Adipose tissue (tissue), 3 donors: ENCODE results near the gene EME1. TPM values are rescaled to one million over a fixed set of nuclear protein-coding genes. Genes with fewer than 3 reads are reported as not detected.
A peak's percentile ranks its signal among the peaks of the same experiment; 100 is the strongest.
"Not testable (repeated sequence)": the region's sequence is repeated elsewhere in the genome, so short reads cannot be mapped to it uniquely, and the experiment has no call there.

Source experiments
- H3K27ac ChIP-seq: one replicate; pipeline ENCODE4 v1.5.1; 2013; ENCODE audit warnings: low read depth, low read length
- WGBS, 3 donors: extraction: QIAGEN DNeasy Blood & Tissue Kit; methylation state at CpG; one replicate each; pipeline ENCODE4 v1.1.7; 2013; 5-methylcytosine and 5-hydroxymethylcytosine counted together
- polyA plus RNA-seq, 3 donors: library from polyadenylated mRNA; stranded (reverse); fragments of 200-250 nt; gene quantifications; one replicate each; pipeline ENCODE4 v1.2.3, GENCODE V29; 2013
- donor health status: healthy with polysubstance abuse.
- donor health status: Bipolar disorder and iron deficiency.
- donor health status: healthy.

Gene EME1
- polyA plus RNA-seq, 3 donors, result 0.16 to 0.25 (median 0.22) TPM

DNA sequence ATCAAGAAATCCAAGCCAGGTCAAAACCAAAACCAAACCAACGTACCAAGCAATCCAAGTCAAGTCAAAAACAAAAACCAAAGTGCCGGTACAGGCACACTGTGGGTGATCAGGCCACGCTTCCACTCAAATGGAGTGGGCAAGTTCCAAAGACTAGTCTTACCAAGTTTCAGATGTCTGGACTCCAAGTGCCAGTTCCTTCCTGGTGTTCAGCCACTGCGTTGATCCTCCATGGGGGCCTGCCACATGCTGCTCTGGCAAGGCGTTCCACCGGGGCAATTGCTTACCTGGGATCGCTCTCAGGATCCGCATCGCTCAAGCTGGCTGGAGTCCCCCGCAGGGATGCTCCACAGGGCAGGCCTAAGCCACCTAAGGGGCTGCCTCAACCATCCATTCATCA, 46.5 kb downstream of the EME1 start:
- not testable (repeated sequence) for H3K27ac ChIP-seq
- WGBS, 3 donors, result 97 to 99% (median 98%) methylated on average over 10 of the region's 10 CpGs

DNA sequence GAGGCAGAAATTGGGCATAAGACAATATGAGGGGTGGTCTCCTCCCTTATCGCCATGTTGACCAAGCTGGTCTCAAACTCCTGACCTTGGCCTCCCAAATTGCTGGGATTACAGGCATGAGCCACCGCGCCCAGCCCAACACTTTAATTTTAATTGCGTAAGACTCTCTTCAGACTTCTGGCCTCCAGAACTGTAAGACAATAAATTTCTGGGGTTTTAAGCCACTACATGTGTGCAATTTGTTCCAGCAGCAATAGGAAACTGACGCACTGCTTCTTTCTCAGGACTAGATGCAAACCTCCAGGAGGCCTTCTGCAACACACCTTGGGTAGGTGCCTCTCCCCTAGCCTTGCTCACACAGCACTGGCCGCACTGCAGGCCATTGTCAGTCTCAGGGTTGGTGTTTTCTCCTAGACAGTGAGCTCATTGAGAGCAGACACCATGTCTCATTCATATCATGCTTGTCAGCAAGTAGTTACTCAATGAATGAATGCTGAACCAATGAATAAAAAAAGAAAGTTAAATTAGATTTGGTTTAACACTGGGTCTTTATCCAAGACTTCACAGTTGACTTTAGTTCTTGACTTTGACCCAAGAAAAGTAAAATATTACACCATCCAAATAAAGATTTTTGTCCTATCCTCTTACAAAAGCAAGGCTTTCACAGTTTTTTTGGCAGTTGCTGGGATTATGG, 47.5 kb downstream of the EME1 start:
- H3K27ac ChIP-seq, result no peak overlapping the region
- WGBS, 3 donors, result 70 to 87% (median 80%) methylated on average over 6 of the region's 6 CpGs

DNA sequence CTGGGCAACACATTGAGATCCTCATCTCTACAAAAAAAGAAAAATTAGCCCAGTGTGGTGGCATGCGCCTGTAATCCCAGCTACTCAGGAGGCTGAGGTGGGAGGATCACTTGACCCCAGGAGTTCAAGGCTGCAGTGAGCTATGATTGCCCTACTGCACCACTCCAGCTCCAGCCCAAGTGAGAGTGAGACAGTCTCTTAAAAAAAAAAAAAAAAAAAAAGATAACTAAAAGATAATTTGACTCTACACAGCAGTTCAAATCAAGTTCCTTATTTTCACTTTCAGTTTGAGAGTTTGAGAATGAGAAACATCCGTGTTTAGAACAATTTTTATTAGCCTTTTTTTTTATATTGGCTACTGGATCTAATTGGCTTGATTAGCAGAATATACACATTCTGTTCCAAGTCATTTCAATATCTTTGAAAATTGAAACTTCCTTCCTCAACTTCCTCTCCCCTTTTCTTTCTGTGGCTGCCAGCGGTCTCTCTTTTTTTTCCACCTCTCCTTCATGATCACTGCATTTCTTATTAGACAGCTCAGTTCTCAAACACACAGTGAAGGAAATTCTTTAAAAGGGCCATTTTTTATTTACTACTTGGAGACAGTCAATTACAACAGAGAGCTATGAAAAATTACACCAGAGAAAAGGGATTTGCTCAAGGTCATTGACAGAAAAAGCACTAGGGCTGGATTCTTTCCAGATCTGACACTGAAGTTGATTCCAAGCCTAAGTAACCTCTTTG, 48.5 kb downstream of the EME1 start:
- H3K27ac ChIP-seq, result no peak overlapping the region
- 28 to 33% (median 30%) methylated on average over 3 of the region's 3 CpGs for WGBS, 3 donors

DNA sequence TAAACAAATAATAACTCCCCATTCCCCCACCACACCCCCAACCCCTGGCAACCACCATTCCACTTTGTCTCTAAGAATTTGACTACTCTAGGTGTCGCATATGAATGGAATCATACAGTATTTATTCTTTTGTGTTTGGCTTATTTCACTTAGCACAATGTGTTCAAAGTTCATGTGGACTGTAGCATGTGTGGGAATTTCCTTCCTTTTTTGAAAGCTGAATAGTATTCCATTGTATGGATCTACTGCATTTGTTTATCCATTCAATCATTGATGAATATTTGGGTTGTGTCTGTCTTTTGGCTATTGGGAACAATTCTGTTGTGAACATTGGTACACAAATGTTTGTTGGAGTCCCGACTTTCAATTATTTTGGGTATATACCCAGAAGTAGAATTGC, 49.7 kb downstream of the EME1 start:
- WGBS, 3 donors, result 75 to 96% (median 89%) methylated on average over 2 of the region's 2 CpGs
- no peak overlapping the region for H3K27ac ChIP-seq

DNA sequence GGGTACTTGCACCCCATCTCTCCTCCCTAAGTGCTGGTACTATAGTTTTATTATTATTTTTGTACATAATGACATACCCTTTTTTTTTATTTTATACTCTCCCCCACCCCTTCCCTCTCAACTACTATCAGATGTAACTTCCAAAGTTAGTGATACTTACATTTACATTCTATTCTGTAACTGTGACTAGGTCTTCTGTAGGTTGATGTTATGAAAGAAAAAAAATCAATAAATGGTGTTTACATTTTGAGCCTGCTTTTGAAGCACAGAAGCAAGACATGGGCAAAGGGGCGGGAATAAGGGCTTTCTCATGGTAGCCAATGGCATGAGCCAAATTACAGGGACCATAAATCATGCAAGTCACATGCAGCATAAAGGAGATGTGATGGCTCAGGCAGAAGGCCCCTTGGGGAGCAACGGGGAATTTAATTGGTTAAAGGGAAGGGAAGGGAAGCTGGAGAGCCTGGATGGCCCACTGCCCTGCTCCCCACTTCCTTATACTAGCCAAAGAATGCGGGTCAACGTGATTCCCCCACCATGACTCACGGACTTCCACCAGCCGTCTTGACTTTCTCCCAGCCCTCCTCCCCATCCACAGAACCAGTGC, 50.6 kb downstream of the EME1 start:
- WGBS, 3 donors, result 31 to 35% (median 33%) methylated on average over 6 of the region's 6 CpGs
- no peak overlapping the region for H3K27ac ChIP-seq

DNA sequence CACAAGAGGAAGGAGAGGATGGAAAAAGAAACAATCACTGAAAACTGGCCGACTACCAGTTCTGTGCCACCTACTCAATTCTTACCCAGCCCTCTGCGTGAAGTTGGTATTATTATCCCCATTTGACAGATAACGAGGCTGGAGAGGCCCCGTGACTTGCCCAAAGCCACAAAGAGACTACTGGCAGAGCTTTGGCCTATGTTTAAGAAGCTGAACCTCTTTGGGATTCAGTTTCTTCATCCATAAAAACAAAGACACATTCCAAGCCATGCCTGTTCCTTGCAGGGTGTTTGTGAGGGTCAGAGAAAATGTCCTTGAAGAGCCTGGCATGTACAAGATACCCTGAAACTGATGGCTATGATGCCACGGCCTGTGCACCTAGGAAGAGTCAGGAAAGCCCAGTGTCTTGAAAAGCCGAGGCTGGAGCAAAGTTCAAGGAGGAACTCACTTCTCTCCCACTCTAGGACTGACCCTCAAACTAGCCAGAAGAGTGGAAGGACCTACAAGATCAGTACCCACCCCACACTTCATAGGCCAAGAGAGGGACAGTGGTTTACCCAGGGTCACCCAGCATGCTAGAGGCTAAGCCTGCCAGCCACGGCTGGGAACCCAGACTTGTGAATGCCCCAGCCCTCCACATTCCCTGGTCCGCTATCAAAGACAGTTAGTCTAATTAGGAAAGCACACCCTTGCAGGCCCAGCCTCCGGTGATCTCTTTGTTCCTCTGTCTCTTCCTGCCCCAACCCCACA, 51.4 kb downstream of the EME1 start:
- WGBS, 3 donors, result 67 to 81% (median 77%) methylated on average over 9 of the region's 9 CpGs
- no peak overlapping the region for H3K27ac ChIP-seq

DNA sequence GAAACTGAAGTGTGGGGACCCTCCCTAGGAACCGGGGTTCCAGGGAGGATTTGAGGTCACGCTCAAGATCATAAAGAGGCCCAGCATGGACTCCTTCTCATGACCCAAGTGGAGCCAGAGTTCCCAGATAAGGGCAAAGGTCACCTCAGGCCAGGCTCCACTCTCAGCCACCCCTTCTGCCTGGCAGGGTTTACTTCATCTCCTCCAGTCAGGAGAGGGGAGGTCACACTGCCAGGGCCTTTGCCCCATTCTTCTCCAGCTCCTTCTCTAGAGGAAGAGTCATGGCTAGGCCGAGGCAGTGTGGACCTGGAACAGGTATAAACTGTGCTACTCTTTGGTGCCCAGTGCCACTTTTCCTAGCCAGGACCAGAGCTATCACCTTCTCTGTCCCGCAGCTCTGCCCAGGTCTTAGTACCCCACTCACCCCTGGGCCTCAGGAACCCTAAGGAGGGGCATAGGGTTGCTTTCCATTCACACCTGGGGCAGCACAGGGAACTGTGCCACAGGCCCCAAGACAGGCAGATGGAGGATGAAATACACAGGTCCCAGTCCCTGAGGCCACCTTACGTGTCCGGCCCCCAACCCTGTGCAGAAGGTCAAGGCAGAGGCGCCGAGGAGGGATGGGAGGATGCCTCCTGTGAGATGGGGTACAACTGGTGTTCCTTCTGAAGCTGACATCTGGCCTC, 52.1 kb downstream of the EME1 start:
- 75 to 87% (median 85%) methylated on average over 8 of the region's 8 CpGs for WGBS, 3 donors
- H3K27ac ChIP-seq, result no peak overlapping the region

DNA sequence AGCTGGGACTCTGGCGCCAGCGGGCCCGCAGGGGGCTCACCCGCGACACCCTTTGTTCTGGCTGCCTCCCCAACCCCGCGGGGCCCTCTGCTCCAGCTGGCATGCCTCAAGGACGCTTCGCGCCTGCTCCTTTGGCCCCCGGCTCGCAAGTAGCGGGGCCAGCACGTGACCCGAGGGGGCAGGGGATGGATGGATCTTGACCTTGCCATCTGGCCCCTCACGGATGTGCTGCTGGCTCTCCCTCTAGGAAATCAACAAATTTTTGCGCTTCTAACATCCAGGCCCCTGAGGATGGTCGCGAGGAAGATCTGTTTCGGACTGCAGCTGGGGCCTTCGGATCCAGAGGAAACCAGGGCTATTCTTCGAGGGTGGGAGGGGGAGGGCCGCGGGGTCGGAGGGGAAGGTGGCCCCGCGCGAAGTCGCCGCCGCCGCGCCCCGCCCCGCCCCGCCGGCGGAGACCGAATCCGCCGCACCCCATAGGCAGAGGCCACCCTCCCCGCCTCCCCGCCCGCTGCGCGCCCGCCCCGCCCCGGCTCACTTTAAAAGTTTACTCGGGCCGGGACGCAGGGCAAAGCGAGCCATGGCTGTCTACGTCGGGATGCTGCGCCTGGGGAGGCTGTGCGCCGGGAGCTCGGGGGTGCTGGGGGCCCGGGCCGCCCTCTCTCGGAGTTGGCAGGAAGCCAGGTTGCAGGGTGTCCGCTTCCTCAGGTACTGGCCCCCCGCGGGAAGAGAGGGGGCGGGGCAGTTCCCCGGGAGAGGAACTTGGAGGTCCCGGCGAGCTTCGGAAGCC, 52.8 kb downstream of the EME1 start, which contains the start of gene ACSF2:
Gene ACSF2 (plus strand): TSS at position 537 of the 790 bp plus-strand sequence. CDS start 44 bp downstream, at position 581.
- WGBS, 3 donors, result 1% methylated on average over 49 to 70 of the region's 70 CpGs
- no peak within 1 kb of the TSS for H3K27ac ChIP-seq

DNA sequence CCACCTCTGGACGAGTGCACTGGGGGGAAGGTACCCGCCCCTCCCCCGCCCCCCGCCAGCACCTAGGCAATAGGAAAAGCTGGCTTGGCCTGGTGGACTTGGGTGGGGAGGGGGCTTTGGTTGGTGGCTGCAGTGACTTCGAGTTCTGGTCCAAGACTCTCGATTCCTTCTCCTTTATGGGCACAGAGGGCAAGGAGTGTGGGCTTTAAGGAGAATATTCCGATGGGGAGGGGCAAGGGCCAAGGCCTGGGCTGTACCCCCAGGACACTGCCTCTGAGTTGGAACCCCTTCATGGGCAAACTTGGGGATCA, 53.4 kb downstream of the EME1 start:
- WGBS, 3 donors, result 0 to 2% (median 1%) methylated on average over 7 of the region's 7 CpGs
- no peak overlapping the region for H3K27ac ChIP-seq

DNA sequence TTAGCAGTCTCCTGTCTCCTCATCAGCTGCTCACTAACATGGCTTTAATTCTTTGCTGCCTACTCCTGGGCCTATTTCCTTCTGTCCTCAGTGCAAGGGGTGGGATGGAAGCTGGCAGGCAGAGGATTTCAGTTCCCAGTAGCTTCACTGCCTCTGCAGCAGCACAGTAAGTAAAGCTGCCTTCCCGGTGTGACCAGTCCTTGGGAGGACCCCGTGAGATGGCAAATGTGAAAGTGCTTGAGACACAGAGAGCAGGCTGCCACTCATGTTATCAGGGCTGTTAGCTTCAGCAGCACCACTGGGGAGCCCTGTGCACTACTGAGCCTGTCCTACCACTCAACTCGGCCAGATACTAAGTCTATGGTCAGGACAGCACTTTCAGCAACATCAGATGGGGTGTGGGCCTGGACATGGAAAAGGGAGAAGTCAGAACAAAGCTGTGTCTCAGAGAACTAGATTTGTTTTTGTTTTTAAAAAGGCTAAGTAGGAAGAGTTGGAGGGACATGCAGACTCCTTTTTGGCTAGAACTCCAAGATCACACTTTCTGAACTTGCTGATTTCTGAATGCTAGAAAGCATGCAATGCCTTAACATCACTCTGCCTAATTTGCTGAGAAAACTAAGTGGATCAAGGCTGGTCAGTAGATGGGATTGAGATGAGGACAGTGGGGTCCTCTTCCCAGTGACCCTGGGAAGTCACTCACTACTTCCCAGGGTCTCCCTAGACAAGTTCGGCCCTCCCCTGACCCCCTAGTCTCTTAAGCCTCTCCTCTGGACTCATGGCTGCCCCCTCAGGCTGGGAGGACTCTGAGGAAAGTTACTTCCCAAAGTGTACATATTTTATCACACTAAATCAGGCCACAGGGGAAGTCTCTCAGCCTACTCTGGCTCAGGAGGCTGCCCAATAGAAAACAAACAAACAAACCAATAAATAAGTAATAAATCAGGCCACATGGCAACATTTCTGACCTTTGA, 54.1 kb downstream of the EME1 start:
- H3K27ac ChIP-seq, result no peak overlapping the region
- 16 to 27% (median 24%) methylated on average over 4 of the region's 4 CpGs for WGBS, 3 donors

DNA sequence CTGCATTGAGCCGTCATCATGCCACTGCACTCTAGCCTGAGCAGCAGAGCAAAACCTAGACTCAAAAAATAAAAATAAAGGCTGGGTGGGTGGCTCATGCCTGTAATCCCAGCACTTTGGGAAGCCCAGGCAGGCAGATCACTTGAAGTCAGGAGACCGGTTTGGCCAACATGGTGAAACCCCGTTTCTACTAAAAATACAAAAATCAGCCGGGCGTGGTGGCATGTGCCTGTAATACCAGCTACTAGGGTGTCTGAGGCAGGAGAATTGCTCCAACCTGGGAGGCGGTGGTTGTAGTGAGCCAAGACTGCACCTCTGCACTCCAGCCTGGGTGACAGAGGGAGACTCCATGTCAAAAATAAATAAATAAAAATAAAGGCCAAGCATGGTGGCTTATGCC, 55.1 kb downstream of the EME1 start:
- not testable (repeated sequence) for H3K27ac ChIP-seq
- WGBS, 3 donors, result 80 to 87% (median 81%) methylated on average over 6 of the region's 6 CpGs

DNA sequence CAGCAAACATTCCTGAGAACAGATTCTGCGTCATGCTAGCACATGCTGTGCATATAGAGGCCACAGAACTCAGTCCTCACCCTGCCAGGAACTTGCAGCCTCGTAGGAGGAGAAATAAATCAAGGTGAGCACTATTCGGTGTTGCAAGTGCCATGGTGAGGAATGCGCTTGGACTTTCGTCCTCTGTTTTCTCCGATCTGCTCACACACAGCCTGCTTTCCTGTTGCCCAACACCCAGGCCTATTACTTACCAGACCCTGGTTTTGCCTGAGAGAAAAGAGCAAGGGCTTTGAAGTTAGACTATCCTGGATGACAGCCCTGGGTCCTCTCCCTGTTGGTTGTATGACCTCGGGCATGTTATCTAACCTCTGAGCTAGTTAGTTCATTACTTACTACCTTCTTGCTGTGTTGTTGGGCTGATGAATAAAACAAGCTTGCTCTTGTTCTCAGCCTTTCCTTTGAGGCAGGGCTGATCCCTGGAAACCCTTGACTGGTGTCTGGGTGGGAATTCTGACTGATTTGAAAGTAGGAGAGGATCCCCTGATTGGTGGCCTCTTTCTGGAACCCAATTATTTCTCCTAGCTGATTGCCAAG, 55.9 kb downstream of the EME1 start:
- peak overlapping the region; percentile 29 for H3K27ac ChIP-seq
- WGBS, 3 donors, result 60 to 77% (median 62%) methylated on average over 7 of the region's 7 CpGs

DNA sequence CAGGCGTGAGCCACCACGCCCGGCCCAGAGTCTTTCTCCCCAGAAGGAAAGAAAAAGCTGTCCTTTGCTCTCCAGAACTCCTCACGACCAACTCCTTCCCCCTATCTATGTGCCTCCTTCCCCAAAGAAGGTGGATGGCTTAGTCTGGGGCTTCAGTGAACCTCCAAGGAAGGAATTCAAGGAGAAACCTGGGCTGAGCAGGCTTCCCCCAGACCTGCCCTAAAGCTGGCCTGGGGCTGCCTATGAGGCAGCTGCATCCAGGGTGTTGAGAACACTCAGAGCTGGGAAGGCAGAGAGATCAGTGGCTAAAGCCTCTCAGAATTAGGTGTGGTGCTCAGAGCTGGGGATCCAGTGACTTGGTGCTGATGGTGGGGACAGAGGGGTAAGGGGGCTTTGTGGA, 56.8 kb downstream of the EME1 start:
- 87 to 92% (median 90%) methylated on average over 4 of the region's 4 CpGs for WGBS, 3 donors
- H3K27ac ChIP-seq, result no peak overlapping the region
